Glutamatergic neuron (in vitro differentiated cells): ENCODE results near the gene DHX32. TPM values are rescaled to one million over a fixed set of nuclear protein-coding genes. Genes with fewer than 3 reads are reported as not detected.
A peak's percentile ranks its signal among the peaks of the same experiment; 100 is the strongest.

Experiments
- DNase-seq: peaks from one replicate; pipeline ENCODE4 v3.0.0; 2022
- H3K27ac Mint-ChIP-seq: one replicate; pipeline ENCODE4 v1.8.0; 2020; ENCODE audit warnings: mild to moderate bottlenecking, mixed read lengths, inconsistent platforms; ENCODE audit not compliant: unreplicated experiment
- H3K27me3 Mint-ChIP-seq: one replicate; pipeline ENCODE4 v1.8.0; 2020; ENCODE audit warnings: mild to moderate bottlenecking, moderate library complexity, mixed read lengths, inconsistent platforms; ENCODE audit not compliant: unreplicated experiment
- H3K36me3 Mint-ChIP-seq: one replicate; pipeline ENCODE4 v1.8.0; 2020; ENCODE audit warnings: mild to moderate bottlenecking, mixed read lengths, inconsistent platforms; ENCODE audit not compliant: unreplicated experiment
- H3K4me1 Mint-ChIP-seq: one replicate; pipeline ENCODE4 v1.8.0; 2020; ENCODE audit warnings: mild to moderate bottlenecking, low read depth, mixed read lengths, inconsistent platforms; ENCODE audit not compliant: unreplicated experiment
- H3K4me3 Mint-ChIP-seq: one replicate; pipeline ENCODE4 v1.8.0; 2020; ENCODE audit warnings: mild to moderate bottlenecking, mixed read lengths, inconsistent platforms; ENCODE audit not compliant: unreplicated experiment
- H3K9me3 Mint-ChIP-seq: one replicate; pipeline ENCODE4 v1.8.0; 2020; ENCODE audit warnings: mild to moderate bottlenecking, moderate library complexity, mixed read lengths, inconsistent platforms; ENCODE audit not compliant: unreplicated experiment
- CTCF ChIP-seq: fragments of 200-600 bp; sonication (generic); IDR thresholded peaks from one replicate; pipeline ENCODE4 v1.5.0; 2021; ENCODE audit not compliant: partially characterized antibody, unreplicated experiment
- microRNA-seq: library from miRNA; unstranded; fragments of <30 nt; microRNA quantifications from one replicate; pipeline ENCODE4, GENCODE V29; 2020; ENCODE audit not compliant: unreplicated experiment
- total RNA-seq: library from RNA; stranded (reverse); fragmentation: NEBNext Ultra II Directional; extraction: Animal tissue kit (Norgen Biotek cat#: 25700); gene quantifications from one replicate; pipeline ENCODE4 v1.2.1, GENCODE V29; 2021; ENCODE audit not compliant: unreplicated experiment

Gene DHX32
- total RNA-seq, 1 donor from 2014 or later = 11.3 TPM

DNA sequence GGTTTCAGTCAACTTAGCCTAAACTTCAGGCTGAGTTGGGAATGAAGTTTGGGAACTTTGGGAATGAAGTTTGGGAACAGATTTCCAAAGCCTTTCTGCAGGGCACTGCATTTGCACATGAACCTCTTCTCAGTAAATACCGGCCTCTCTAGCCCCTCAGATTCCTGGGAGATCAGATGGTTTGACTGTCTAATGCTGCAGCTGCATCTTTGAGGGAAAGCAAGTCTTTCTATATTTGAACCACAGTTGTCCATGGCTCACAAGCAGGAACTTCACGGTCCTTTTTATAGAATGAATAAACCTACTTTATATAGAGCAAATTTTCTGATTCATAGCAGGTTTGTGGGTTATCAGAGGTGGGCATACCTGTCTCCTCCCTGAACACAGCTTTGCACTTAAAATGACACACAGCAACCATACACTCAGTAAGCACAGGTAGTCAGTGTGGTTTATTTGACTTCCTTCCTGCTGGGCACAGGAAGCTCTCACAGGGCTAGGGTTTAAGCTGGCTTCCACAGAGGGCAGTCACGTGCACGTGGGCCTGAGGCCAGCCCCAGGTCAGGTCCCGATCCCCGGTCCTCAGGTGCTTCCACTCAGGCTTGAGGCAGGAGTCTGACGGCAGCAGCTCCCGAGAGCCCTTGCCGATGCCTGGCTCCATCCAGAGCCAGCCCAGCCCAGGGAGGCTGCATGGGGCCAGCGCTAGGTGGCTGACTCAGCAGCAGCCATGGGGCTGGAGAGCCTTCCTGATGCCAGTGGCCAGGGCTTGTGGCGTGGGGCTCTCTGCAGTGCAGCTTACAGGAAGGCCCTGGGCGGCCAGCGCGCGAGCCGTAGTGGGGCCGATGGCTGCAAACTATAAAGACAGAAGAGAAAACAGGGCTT, 92.7 kb downstream of the DHX32 start:
- Mint-ChIP-seq H3K9me3 (peaks cover 5% of the 10 kb centered on the region), H3K27me3 (peaks cover 4% of the 10 kb centered on the region), H3K4me3 (no peak overlapping the region), H3K27ac (no peak overlapping the region), H3K36me3 (peaks cover 5% of the 10 kb centered on the region), H3K4me1 (peaks cover 7% of the 10 kb centered on the region)
- DNase-seq = no peak
- TF ChIP-seq CTCF = no peak

Small RNA genes within 50 kb of the gene (microRNA-seq; reads per million reads assigned to microRNA genes)
- 2.1 reads per million, percentile 13 among the genes with 10 or more reads in this experiment for gene MIR4484

Other genes starting within 250 kb of the DHX32 start
- gene TEX36, start 198.1 kb downstream of the DHX32 start, total RNA-seq = not detected
- gene EDRF1, start 161.6 kb downstream of the DHX32 start, total RNA-seq = 41.3 TPM
- gene MMP21, start 105.5 kb downstream of the DHX32 start, total RNA-seq = not detected
- gene UROS, start 58.0 kb downstream of the DHX32 start, total RNA-seq = 48.0 TPM
- 50.9 TPM for gene BCCIP, start 57.7 kb downstream of the DHX32 start, total RNA-seq
- gene FANK1, start 15.3 kb upstream of the DHX32 start, total RNA-seq = 0.59 TPM